Panc1 (cell line): ENCODE measurements around the gene CRYBG3. TPM values are rescaled to one million over a fixed set of nuclear protein-coding genes. Genes with fewer than 3 reads are reported as not detected.

ENCODE experiments used
- ATAC-seq: fragments of 200-7000 bp; cut with Tn5 transposase; 2 replicates; pipeline ENCODE4 v1.9.1; 2020; ENCODE audit warnings: mild to moderate bottlenecking, moderate library complexity
- BruUV-seq: library from RNA; stranded (reverse); fragments of 400-500 nt; replicated peaks from 2 replicates; lab custom pipeline; 2021; lab: Mats Ljungman, UMichigan
- CTCF ChIA-PET: fragments of 300-600 bp; sonication (Branson Sonifier 250); formaldehyde crosslinking; loops from one replicate; lab custom pipeline; 2022; ENCODE audit warnings: antibody characterized with exemption; lab: Charles Lee
- POLR2A ChIA-PET: fragments of 300-600 bp; sonication (Branson Sonifier 250); formaldehyde crosslinking; loops from one replicate; lab custom pipeline; 2022; ENCODE audit warnings: antibody characterized with exemption; lab: Charles Lee
- DNase-seq: peaks from one replicate; pipeline ENCODE4 v3.0.0-alpha.2; 2010; ENCODE audit warnings: low read depth, low spot score
- H3K27ac ChIP-seq: 2 replicates; pipeline ENCODE4 v1.5.1; 2011; ENCODE audit warnings: mild to moderate bottlenecking, low read length, inconsistent platforms
- H3K27me3 ChIP-seq: fragments of 200-500 bp; sonication (Bioruptor generic); 2 replicates; pipeline ENCODE4 v1.6.0; 2014; ENCODE audit warnings: low read length, inconsistent platforms; ENCODE audit not compliant: control insufficient read depth, insufficient read depth
- H3K36me3 ChIP-seq: fragments of 200-500 bp; sonication (Bioruptor generic); 2 replicates; pipeline ENCODE4 v1.5.1; 2014; ENCODE audit warnings: inconsistent platforms, mild to moderate bottlenecking, low read length, moderate library complexity; ENCODE audit not compliant: control insufficient read depth, insufficient read depth
- H3K4me1 ChIP-seq: 2 replicates; pipeline ENCODE4 v1.5.1; 2011; ENCODE audit warnings: inconsistent platforms, mild to moderate bottlenecking, low read length, moderate library complexity; ENCODE audit not compliant: control insufficient read depth, insufficient read depth
- H3K4me3 ChIP-seq, 2 experiments: 2 replicates each; pipeline ENCODE4 v1.5.1; 2011 to 2012; ENCODE audit warnings: low read depth in 2 of 2, low read length in 2 of 2, mild to moderate bottlenecking in 2 of 2, inconsistent platforms in 1 of 2, moderate library complexity in 1 of 2
- H3K9me3 ChIP-seq: fragments of 200-500 bp; sonication (Bioruptor generic); 2 replicates; pipeline ENCODE4 v1.5.1; 2014; ENCODE audit warnings: low read depth, mild to moderate bottlenecking, inconsistent platforms, low read length, moderate library complexity; ENCODE audit not compliant: control insufficient read depth, insufficient read depth
- POLR2AphosphoS5 ChIP-seq: IDR thresholded peaks from 2 replicates; pipeline ENCODE4 v1.6.1; 2012; ENCODE audit warnings: mild to moderate bottlenecking, low read depth, low read length, moderate library complexity
- SIN3A ChIP-seq: IDR thresholded peaks from 2 replicates; pipeline ENCODE4 v1.6.1; 2012; ENCODE audit warnings: low read depth, mild to moderate bottlenecking, low read length, moderate library complexity, borderline replicate concordance; ENCODE audit not compliant: insufficient read depth
- TCF7L2 ChIP-seq: IDR thresholded peaks from 2 replicates; pipeline ENCODE4 v1.6.1; 2011; ENCODE audit warnings: mild to moderate bottlenecking, low read depth, low read length, inconsistent platforms
- in situ Hi-C: cut with HindIII; loops from 2 replicates; pipeline ENCODE4 v1.10.0; 2016; ENCODE audit warnings: low sequenced_read_pairs, low pct_unique_long_range_greater_than_20kb
- intact Hi-C: fragments of 100-400 bp; cut with micrococcal nuclease; formaldehyde crosslinking; loops from one replicate; pipeline ENCODE4 v1.10.0; 2022; ENCODE audit not compliant: unreplicated experiment
- total RNA-seq: library from RNA; stranded (reverse); gene quantifications from one replicate; pipeline ENCODE4 v1.2.1, GENCODE V29; 2021; ENCODE audit not compliant: unreplicated experiment
- TF ChIP-seq, protein P1 (sequence below): fragments of 450-650 bp; IDR thresholded peaks from 2 replicates; pipeline ENCODE4 v1.5.1; 2017; ENCODE audit warnings: mild to moderate bottlenecking
- TF ChIP-seq, protein P2 (sequence below), 2 experiments: IDR thresholded peaks; 2 replicates each; pipeline ENCODE4 v1.6.1; 2011 to 2012; ENCODE audit warnings: low read depth in 2 of 2, control low read depth in 1 of 2, low read length in 1 of 2, mild to moderate bottlenecking in 1 of 2, moderate library complexity in 1 of 2; ENCODE audit not compliant: insufficient read depth in 1 of 2

CRYBG3 gene
- total RNA-seq, 1 experiment from 2014 or later = 24.6 TPM

DNA sequence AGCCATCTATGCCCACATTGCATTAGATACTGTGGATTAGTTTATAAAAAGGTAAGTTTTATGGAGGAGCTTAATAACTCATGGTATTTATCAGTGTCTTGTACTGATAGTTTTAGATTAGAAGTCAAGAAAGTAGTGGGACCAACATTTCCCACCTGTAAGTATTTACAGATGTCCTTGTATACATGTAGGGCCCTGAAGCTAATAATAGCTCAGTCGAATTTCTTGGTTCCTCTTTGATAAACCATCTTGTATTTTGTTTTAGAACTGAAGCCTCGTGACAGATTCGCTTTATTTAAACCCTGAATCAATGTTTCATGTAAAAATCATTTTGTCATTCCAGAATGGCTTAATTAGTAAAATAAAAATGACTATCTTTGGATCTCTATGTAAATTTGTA lies 73.4 kb downstream of the CRYBG3 start:
- Histone ChIP-seq H3K4me1 (no peaks in the 10 kb centered on the region), H3K27ac (no peak overlapping the region), H3K9me3 (no peaks in the 10 kb centered on the region), H3K36me3 (no peaks in the 10 kb centered on the region; the same call in 1 of the 2 replicates), H3K27me3 (no peaks in the 10 kb centered on the region), H3K4me3 (no peak overlapping the region)
- no peak for ATAC-seq
- BruUV-seq = no TSS peak
- POLR2A ChIA-PET = no interaction called here
- DNase-seq = no peak
- CTCF ChIA-PET = no interaction called here
- in situ Hi-C loops (no loop called here), intact Hi-C loops (no loop called here)
- TF ChIP-seq, protein P1, sequence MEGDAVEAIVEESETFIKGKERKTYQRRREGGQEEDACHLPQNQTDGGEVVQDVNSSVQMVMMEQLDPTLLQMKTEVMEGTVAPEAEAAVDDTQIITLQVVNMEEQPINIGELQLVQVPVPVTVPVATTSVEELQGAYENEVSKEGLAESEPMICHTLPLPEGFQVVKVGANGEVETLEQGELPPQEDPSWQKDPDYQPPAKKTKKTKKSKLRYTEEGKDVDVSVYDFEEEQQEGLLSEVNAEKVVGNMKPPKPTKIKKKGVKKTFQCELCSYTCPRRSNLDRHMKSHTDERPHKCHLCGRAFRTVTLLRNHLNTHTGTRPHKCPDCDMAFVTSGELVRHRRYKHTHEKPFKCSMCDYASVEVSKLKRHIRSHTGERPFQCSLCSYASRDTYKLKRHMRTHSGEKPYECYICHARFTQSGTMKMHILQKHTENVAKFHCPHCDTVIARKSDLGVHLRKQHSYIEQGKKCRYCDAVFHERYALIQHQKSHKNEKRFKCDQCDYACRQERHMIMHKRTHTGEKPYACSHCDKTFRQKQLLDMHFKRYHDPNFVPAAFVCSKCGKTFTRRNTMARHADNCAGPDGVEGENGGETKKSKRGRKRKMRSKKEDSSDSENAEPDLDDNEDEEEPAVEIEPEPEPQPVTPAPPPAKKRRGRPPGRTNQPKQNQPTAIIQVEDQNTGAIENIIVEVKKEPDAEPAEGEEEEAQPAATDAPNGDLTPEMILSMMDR = no peak
- TF ChIP-seq, protein P2, sequence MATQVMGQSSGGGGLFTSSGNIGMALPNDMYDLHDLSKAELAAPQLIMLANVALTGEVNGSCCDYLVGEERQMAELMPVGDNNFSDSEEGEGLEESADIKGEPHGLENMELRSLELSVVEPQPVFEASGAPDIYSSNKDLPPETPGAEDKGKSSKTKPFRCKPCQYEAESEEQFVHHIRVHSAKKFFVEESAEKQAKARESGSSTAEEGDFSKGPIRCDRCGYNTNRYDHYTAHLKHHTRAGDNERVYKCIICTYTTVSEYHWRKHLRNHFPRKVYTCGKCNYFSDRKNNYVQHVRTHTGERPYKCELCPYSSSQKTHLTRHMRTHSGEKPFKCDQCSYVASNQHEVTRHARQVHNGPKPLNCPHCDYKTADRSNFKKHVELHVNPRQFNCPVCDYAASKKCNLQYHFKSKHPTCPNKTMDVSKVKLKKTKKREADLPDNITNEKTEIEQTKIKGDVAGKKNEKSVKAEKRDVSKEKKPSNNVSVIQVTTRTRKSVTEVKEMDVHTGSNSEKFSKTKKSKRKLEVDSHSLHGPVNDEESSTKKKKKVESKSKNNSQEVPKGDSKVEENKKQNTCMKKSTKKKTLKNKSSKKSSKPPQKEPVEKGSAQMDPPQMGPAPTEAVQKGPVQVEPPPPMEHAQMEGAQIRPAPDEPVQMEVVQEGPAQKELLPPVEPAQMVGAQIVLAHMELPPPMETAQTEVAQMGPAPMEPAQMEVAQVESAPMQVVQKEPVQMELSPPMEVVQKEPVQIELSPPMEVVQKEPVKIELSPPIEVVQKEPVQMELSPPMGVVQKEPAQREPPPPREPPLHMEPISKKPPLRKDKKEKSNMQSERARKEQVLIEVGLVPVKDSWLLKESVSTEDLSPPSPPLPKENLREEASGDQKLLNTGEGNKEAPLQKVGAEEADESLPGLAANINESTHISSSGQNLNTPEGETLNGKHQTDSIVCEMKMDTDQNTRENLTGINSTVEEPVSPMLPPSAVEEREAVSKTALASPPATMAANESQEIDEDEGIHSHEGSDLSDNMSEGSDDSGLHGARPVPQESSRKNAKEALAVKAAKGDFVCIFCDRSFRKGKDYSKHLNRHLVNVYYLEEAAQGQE (IDR thresholded peaks at IDR 0.05; ENCODE audit: insufficient read depth in 1 of 2, low read depth in 2 of 2, low read length in 1 of 2) = no peak
- no peak for TF ChIP-seq SIN3A
- no peak for TF ChIP-seq POLR2AphosphoS5
- no peak for TF ChIP-seq TCF7L2

DNA sequence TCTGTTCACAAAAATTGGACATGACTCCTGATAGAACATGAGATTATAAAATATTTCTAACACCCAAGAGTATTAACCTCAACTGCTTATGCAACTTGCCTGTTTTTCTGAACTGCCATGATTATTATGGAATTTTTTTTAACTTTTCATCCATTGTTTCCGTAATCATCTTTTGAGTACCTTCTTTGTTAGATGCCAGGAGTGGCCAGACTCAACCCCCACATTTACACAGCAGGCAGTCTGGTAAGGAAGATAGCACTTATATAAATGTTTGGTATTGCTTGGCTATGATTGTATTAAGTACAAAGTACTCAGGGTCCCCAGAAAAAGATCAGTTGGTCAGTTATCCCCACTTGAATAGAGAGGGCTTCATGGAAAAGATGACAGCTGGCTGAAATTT lies 74.3 kb downstream of the CRYBG3 start:
- DNase-seq = no peak
- H3K27ac ChIP-seq = no peak overlapping the region
- intact Hi-C loops (no loop called here), in situ Hi-C loops (no loop called here)
- H3K27me3 ChIP-seq = no peaks in the 10 kb centered on the region
- ATAC-seq = no peak
- no peaks in the 10 kb centered on the region; the same call in 1 of the 2 replicates for H3K36me3 ChIP-seq
- TF ChIP-seq TCF7L2 (no peak), SIN3A (no peak), POLR2AphosphoS5 (no peak)
- TF ChIP-seq, protein P1 = no peak
- TF ChIP-seq, protein P2 (IDR thresholded peaks at IDR 0.05; ENCODE audit: insufficient read depth in 1 of 2, low read depth in 2 of 2, low read length in 1 of 2) = no peak
- BruUV-seq = no TSS peak
- ChIA-PET POLR2A (no interaction called here), CTCF (no interaction called here)
- no peaks in the 10 kb centered on the region for H3K9me3 ChIP-seq
- no peak overlapping the region for H3K4me3 ChIP-seq
- H3K4me1 ChIP-seq = no peaks in the 10 kb centered on the region
